Measurements from ENCODE around the gene FAM53B.
"Not testable (repeated sequence)": the region's sequence is repeated elsewhere in the genome, so short reads cannot be mapped to it uniquely, and the experiment has no call there.

The FAM53B gene

DNA sequence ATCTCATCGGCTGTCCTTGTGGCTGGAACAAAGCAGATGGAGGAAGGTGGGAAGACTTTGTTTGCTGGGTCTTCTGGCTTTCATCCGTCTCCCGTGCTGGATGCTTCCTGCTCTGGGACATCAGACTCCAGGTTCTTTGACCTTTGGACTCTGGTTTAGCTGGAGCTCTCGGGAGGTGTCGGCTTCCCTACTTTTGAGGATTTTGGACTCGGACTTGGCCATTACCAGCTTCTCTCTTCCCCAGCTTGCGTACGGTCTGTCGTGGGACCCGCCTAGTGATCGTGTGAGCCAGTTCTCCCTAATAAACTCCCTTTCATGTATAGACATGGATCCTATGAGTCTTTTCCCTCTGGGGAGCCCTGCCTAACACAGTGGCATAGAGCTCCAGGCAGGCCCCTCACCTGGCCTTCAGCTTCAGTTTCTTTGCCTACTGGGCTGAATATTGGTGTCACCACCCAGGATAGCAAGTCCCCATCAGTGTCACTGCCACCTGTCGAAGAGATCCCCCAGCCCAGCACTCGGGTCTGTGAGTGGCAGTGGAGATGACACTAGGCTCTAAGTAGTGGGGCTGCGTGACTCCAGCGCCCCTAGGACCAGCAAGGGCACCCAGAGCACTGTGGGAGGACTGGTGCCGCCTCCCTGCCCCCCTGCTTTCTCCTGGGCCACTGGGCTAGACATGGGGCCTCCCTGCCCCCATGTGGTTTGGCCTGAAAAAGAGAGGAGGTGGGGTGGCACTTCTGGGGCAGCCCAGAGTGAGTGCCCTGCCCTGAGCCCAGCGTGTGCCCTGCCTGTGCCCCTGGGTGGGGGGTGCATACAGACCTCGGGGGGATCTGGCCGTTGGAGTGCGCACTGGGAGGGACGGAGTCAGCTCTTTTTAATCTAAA lies 147.0 kb downstream of the FAM53B start:
- no peak for DNase-seq (ENCODE audit: low read depth)

DNA sequence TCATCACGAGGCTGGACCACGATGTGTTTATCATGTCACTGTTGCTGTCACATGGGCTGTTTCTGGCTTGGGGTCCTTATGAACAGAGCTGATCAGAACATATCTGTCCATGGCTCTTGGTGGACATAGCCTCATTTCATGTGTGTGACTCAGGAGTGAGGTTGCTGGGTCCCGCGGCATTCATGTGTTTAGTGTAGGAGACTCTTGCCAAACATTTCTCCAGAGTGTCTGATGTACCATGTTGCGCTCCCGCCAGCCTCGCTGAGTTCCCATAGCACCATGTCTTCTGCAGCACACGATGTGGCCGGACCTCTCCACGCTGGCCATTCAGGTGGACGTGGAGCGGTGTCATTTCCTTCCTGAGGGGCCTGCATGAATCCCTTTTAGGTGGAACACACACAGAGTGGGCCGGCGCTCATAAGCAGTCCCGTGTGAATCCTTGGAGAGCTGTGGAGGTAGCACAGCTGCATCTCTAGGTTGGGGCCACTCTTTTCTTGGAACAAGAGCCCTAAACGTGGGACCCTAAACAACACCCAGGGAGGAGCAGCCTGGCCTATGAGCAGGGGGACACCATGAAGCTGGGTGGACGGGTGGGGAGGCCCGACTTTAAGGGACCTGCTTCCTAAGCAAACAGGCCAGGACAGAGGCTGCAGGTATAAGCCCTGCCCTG lies 147.9 kb downstream of the FAM53B start:
- DNase-seq (ENCODE audit: low read depth) = no peak

DNA sequence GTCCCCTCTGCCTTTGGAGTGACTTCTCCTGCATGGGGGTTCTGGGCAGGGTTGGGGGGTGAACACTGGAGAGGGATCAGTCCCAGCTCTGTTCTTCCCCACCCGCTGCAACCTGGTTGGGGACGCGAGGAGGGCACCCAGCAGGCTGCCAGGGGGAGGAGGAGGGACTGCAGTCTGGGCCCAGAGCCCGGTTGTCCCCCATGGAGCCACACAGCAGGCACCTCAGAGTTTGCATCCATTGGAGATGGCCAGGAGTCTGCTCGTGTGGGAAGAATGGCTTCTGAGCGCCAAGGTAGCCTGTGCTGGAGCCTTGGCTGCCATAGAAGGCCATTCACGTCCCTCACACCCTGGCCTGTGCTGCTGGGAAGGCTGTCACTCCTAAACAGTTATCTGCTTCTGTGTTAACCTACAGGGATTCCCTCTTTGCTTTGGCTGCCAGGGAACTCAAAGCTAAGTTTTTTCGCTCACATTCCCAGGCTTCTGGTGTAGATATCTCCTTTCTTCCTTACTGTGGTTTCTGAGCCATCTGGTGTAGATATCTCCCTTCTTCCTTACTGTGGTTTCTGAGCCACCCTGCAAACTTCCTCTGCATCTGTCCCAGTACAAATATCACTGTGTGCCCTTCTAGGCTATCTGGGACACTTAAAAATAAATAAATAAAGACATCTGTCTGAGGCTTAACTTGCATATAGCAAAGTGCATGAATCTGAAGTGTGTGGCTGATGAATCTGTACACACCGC lies 148.9 kb downstream of the FAM53B start:
- no peak for DNase-seq (ENCODE audit: low read depth)

DNA sequence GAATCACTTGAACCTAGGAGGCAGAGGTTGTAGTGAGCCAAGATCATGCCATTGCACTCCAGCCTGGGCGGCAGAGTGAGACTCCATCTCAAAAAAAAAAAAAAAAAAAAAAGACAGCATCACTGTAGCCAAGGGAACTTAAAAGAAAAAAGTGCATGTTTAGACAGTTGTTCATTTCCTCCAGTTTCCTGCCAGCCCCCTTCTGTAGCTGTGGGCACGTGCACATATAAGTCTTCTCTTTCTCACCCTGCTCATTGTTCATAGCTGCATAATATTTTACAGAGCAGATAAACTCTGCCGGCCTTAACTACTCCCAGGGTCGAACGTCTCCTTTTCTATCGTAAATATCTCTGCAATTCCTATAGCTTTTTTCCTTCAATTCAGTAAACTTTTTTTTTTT lies 149.9 kb downstream of the FAM53B start:
- DNase-seq (ENCODE audit: low read depth) = no peak

DNA sequence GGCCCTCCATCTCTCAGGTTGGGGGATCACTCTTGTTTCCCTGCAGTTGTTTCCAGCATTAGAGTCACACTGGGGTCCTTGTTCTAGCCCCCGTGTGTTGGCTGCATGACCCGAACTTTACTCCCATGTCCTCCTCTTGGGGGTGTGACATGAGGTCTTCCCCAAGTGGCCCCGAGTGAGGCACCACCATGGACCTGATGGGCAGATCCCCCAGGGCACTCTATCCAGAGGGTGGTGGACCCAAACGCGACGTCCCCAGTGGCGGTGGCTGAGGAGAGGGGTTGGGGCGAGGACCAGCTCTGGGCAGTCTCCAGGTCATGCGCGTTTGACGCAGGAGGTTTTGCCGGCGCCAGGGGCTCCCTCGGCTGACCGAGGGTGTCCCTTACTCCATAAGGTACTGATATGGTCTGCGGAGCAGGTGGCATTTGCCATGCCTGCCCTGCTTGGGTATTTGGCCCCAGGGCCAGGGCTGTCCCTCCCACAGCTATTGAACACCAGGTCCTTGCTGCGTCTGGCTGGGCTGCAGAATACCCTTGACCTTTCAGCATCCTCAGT lies 150.7 kb downstream of the FAM53B start:
- DNase-seq (ENCODE audit: low read depth) = no peak

DNA sequence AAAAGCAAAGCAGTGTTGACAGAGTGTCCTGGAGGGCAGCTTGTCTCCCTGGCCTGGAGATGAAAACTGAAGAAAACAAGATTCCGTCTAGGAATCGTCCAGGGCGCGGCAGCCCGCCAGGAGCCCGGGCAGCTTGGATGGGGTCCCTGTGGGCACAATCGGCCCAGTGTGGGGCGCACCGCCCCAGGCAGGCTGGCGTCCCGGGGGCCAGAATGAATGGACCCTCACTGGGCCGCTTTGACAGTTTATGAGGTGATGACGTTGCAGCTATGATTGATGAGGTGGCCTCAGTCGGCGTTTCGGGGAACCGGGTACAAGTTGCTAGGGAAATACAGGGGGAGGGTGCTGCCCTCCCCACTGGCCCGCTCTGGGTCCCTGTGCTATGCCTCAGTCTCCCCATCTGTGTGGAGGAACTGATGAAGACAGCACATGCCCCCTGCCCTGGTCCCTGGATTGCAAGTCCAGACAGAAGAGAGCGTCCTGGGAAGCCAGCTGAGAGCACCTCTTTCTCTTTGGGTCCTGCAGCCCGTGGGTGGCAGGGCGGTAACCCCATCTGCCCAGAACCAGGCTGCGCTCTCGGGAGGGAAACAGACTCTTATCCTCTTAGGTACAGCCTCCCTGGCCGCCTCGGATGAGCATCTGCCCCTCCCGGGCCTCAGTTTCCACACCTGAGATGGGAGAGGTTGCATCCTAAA lies 151.3 kb downstream of the FAM53B start:
- DNase-seq (ENCODE audit: low read depth) = no peak

DNA sequence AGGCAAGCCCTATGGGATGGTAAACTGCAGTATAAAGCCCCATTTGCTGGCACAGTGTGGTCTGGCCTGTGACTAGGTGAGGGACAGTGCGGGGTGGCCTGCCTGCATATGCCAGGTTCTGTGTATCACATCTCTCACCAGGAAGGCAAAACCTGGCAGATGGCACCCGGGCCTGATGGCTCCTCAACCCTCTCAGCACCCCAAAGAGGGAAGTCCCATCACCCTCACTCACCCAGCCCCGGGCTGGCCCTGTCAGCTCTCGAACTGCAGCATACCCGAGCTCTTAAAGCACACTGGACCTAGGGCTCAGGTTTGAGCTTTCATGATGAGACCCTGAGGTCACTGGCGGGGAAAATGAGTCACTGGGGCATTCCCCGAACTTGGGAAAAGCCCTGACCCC lies 152.1 kb downstream of the FAM53B start:
- DNase-seq (ENCODE audit: low read depth) = no peak

DNA sequence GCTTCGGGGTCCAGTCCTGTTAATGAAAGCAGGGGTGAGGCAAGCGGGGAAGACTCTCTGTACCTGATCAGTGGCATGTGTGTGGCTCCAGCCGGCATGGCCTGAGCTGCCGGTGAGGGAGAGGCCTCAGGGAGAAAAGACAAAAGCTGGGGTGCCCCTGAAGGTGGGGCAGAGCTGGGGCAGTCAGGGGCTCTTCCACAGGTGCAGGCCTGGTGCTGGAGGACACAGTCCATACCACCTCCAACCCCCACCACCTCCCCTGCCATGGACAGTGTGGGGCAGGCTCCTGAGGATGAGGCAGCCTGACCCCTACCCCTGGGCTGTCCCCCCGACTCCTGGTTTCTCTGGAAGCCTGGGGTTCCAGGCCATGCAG lies 153.1 kb downstream of the FAM53B start:
- no peak for DNase-seq (ENCODE audit: low read depth)

DNA sequence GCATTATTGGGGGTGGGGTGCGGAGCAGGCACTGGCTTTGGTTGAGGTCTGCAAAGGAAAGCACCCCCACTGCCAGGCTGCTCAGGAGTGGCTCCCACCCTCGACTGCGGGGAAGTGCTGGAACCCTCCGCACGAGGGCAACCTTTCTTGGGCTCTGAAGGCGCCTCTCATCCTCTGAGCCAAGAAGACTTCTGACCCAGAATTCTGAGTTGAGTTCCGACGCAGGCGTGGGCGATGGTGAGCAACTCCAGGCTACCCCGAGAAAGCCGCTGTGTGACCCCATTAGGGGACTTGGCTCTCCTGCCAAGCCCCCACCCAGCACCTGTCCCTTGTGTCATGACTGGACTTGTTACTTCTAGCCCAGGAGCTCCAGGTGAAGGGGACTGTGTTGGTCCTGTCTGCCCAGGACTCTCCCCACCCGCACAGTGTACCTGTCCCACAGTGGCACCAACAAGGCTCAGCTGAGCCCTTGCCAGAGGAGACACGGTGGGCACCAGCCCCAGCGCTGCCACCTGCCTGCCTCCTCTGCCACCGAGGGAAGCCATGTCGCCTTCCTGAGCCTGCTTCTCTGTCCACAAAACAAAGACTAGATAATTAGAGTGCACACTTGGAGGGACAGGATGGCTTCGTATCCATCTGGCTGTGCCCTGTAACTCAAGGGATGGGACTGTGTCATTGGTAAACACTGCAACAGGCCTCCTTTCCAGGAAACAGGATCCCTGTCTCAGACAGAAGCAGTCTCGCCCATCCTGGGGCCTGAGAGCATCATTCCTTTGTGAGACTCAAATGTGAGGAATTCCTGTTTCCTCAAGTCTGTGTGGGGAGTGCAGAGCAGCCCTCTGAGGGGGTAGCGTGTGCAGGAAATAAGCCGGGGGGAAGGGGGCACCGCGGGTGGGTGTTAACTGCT lies 153.7 kb downstream of the FAM53B start:
- DNase-seq (ENCODE audit: low read depth) = no peak

DNA sequence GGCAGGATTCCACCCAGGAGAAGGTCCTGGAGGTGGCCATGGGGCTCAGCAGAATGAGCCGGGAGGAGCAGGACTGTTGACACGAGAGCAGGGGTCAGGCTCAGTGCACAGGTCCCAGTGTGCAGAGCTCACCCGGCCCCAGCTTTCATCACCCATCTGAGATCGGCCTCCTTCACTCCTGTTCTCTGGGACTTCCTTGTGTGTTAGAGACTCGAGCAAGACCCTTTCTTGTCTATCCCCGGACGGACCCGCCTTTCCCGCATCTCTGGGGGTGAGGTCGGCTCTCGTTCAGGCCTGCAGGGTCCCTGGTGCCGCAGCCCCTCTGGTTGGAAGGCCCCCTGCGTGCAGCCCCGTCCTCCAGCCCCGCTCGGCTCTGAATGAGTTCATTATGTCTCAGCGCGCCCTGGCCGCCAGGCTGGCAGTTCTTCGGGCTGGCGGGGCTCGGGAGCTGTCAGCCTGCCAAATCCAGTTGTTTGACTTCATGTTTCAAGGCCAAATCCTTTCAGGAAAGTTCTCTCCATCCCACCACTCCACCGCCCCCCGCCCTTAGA lies 154.6 kb downstream of the FAM53B start:
- DNase-seq (ENCODE audit: low read depth) = no peak

DNA sequence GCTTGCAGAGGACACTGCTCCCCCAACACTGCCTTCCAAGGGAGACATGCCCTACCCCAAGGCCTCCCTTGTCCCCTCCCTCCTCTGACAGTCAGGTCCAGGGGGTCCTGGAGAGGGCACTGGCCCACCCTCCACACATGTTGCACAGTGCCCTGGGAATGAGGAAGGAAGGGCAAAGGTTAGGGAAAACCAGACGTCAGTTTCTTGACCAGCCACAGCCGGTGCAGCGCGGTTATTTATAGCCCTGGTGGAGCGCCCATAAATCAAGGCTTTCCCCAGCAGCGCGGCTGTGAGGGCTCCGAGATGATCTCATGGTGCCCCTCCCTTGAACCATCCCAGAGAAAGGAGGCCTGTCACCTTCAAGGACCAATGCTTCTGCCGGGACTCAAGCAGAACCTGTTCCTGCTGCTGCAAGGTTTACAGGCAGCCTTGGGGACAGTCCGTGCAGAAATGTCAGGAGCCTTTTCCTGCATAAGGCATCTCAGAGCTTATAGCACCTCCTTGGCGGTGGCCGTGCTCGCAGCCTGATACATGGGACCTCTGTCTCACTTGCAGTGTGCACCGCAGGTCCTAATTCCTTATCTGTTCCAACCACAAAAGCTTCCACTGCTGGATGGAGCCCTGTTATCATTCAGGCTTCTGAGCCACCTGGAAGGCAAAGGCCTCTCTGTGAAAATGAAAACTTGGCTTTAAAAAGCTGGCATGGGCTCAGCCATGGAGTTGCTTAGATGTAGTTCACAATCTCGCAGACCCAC lies 155.3 kb downstream of the FAM53B start:
- DNase-seq (ENCODE audit: low read depth) = no peak

DNA sequence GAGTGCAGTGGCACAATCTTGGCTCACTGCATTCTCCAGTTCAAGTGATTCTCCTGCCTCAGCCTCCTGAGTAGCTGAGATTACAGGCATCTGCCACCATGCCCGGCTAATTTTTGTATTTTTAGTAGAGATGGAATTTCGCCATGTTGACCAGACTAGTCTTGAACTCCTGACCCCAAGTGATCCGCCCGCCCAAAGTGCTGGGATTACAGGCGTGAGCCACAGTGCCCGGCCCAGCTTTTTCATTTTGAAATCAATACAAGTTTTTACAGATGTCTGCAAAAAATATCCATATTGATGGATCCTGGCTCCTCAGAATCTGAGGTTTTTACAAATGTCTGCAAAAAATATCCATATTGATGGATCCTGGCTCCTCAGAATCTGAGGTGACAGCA lies 155.8 kb downstream of the FAM53B start:
- DNase-seq (ENCODE audit: low read depth) = not testable (repeated sequence)

DNA sequence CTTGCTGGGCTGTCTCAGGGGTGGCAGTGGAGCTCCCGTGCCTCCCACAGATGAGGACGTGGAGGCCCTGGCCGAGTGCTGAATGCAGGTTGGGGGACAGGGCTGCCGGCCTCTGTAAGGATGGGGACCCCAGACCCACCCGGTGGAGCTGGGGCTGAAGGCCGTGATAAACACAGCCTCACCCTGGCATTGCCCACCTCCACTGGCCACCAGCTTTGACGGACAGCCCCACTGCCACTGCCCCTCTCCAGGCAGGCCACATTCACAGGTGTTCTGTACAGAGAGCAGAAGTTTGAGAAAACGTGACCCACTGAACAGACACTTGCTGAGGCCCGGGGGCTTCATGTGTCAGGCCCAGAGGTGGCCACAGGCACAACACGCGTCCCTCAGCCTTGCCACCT lies 156.4 kb downstream of the FAM53B start:
- no peak for DNase-seq (ENCODE audit: low read depth)

DNA sequence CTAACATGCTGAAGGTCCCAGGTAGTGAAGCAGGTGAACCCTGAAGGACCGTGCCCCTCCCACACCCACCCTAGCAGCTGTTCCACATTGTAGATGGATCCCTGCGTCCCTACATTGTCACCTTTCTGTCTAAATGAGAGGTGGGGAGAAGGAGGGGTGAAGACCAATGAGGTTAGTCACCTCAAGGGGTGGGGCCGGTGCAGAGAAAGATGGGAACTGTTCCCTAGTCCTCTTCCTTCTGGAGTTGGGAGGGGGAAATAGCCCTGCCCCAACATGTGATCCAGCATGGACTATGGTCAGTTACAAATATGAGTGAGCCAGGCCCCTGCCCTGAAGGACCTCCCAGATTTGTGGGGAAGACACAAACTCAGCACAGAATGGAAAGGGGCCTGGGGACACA lies 158.0 kb downstream of the FAM53B start:
- no peak for DNase-seq (ENCODE audit: low read depth)

DNA sequence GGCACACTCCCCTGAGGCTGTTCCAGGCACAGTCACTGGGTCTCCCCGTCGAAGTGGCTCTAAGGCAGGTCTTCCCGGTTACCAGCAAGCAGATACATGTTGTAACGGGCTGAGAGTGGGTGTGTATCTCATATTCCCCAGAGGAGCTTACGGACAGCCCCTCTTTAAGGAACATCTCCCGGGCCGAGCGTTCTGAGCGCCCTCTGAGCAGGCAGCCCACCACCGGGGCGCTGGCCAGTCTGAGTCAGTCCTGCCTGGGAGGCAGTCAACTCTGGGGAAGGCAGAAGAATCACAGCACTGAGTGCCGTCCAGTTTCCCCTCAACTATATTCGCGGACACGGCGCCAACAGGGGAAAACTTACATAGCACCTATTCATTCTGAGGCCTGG lies 165.2 kb downstream of the FAM53B start:
- no peak for DNase-seq (ENCODE audit: low read depth)

DNA sequence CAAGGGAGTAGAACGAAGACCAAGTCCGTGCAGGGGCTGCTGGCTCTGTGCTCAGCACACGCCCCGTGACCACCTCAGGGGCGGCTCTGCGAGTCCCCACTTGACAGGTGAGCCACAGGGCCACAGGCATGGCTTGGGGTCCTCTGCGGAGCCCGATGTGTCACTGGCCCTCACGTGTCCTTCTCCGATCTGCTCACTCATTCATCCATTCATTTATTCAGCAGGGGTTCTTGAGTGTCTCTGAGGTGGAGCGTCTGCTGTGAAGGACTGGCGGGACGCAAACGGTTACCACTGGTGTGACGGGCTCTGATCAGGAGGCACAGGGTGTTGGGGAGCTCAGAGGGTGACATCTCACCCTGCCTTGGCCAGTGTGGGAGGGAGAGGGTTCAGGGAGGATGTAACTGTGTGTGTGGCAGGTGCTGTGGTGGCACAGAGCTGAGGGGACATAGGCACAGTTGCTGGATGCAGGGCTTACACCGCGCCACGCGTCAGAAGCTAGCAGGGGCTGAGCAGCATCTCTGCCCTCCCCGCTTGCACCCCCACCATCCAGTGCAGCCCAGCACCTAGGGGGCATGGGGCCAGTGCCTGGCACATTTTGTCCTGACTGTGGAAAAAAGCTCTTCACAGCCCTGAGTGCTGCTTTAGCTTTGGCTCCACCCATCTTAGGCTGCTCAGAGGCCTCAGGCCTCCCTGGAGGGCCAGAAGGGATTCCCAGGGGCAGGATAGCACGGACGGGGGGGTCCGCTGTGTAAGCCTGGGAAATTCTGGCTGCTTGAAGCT lies 165.8 kb downstream of the FAM53B start:
- DNase-seq (ENCODE audit: low read depth) = no peak

DNA sequence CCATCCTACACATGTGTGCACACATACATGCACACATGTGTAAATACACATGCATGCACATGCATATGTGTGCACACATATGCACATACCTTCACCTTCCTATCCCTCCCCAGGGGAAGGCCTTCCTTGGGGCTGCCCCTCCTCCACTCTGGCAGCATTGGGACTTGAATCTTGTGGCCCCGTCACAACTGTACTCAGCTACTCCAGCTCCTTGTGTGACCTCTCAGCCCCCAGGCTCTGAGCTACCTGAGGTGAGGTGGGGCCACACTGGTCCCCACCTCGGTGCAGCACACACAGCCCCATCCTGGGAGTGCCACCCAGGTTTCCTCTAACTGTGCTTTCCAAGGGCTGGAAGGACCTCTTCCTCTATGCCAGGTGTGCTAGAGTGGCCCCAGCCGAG lies 166.5 kb downstream of the FAM53B start:
- no peak for DNase-seq (ENCODE audit: low read depth)

DNA sequence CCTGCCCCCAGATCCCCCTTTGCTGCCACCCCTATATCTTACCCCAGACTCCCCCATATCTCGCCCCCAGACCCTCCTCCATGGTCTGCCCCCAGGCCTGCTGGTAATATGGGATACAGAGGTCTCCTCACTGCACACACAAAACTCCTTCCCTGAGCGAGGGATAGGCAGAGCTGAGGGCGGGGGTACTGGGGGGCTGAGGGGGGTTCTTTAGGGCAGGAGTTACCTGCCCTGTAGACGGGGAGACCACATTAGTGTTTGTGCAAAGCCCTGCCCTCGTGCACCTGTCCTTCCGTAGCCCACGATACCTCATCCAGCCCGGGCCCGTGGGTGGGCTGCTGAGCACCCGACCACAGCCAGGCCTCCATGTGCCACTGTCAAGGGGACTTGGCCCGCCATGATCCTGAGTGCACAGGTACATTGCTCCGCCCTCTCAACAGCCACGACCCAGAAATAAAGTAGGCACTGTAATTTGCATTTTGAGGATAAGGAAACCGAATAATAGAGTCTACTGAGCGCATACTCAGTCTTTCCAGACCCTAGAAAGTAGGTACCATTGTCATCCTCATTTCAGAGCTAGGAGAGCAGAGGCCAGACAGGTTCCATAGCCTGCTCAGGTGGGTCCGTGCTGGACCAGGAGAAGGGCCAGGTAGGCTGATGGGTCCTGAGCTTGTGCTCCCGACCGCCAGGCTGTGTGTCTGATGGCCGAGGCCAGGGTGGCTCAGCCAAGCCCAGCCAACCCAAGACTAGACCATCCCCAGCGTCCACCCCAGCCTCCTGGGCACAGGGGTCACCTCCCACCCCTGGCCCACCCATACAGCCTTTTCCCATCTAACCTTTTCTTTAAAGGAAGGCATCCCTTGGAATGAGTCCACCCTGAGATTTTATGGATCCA lies 167.4 kb downstream of the FAM53B start:
- DNase-seq (ENCODE audit: low read depth) = no peak

Data from GM04504 (cell line).